NT2/D1 (cell line): ENCODE results near the gene JCAD.

ENCODE experiments used
- YY1 ChIP-seq: IDR thresholded peaks from 2 replicates; pipeline ENCODE4 v1.6.1; 2011; ENCODE audit not compliant: insufficient read length, insufficient read depth
- ZNF274 ChIP-seq: IDR thresholded peaks from 2 replicates; pipeline ENCODE4 v1.6.1; 2011; ENCODE audit warnings: mild to moderate bottlenecking, low read depth, low read length

DNA sequence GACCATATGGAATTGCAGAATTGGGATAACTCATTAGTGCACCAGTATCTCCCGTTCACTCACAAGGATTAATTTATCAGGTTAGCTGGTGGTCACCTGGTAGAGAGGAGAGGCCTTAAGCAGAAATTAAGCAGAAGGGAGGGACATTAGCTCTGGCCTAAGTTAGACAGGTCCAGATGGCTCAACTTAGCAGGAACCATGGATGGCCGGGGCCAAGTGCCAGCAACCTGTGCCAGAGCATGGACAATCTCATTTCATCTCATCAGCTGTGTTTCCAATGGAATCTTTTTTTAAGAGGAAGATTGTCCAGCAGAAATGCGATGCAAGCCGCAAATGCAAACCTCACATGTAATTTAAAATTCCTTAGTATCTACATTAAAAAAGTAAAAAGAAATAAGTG, 82.2 kb downstream of the JCAD start:
- TF ChIP-seq YY1 (no peak), ZNF274 (no peak)
